ENCODE data around the gene CD99L2.

- TF ChIP-seq CTCF (IDR thresholded peaks at IDR 0.05; ENCODE audit: control extremely low read depth in 1 of 3, insufficient read depth in 1 of 3, low read depth in 1 of 3, low read length in 3 of 3) (no peak), CHD7 (IDR thresholded peaks at IDR 0.05; ENCODE audit: insufficient replicate concordance, low read length) (no peak), KDM4A (IDR thresholded peaks at IDR 0.05; ENCODE audit: low read depth, low read length, severe bottlenecking) (no peak), SP2 (IDR thresholded peaks at IDR 0.05; ENCODE audit: low read length) (no peak), EZH2 (IDR thresholded peaks at IDR 0.05; ENCODE audit: low read depth, low read length, severe bottlenecking) (no peak), RBBP5 (IDR thresholded peaks at IDR 0.05; ENCODE audit: borderline replicate concordance, low read depth, low read length) (no peak), POLR2A (IDR thresholded peaks at IDR 0.05; ENCODE audit: control extremely low read depth in 1 of 2, low read depth in 2 of 2, low read length in 2 of 2) (no peak), RFX5 (IDR thresholded peaks at IDR 0.05; ENCODE audit: borderline replicate concordance, low read depth, low read length) (no peak), NRF1 (IDR thresholded peaks at IDR 0.05; ENCODE audit: low read depth, low read length) (no peak), POLR2AphosphoS5 (IDR thresholded peaks at IDR 0.05; ENCODE audit: low read depth, low read length) (no peak)
These were observed 122.7 kb downstream of the CD99L2 start for GRCh38 chrX:150775569-150776350.
